Measurements from ENCODE around the gene BMP6. TPM values are rescaled to one million over a fixed set of nuclear protein-coding genes. Genes with fewer than 3 reads are reported as not detected.

Gene BMP6
- total RNA-seq, 2 donors from 2014 or later, result 0.62 to 2.1 TPM

DNA sequence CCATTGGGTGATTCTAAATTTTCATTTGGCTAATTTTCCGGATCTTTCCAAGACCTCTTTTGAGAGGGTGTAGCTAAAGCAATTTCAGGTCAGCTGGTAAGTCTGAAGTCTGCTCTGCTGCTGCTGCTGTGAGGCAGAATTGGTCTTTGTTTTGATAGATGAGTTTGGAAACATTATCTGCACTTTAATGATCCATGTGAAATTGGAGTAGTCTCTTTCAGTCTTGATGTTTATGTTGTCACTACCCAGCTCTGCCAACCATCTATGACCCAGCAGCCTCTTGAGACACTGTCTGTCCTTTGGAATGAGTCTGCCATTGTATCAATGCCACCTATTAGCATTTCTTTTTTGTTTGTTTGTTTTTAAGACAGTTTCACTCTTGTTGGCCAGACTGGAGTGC is 140.6 kb downstream of the BMP6 start:
- Histone ChIP-seq H3K27ac (no peak overlapping the region), H3K4me1 (no peaks in the 10 kb centered on the region), H3K27me3 (no peaks in the 10 kb centered on the region), H3K9ac (ENCODE audit: low read depth in 2 of 2, low read length in 2 of 2) (no peak overlapping the region), H3K9me3 (no peaks in the 10 kb centered on the region), H3K36me3 (no peaks in the 10 kb centered on the region), H3K4me3 (no peak overlapping the region)
- TF ChIP-seq, protein P1, sequence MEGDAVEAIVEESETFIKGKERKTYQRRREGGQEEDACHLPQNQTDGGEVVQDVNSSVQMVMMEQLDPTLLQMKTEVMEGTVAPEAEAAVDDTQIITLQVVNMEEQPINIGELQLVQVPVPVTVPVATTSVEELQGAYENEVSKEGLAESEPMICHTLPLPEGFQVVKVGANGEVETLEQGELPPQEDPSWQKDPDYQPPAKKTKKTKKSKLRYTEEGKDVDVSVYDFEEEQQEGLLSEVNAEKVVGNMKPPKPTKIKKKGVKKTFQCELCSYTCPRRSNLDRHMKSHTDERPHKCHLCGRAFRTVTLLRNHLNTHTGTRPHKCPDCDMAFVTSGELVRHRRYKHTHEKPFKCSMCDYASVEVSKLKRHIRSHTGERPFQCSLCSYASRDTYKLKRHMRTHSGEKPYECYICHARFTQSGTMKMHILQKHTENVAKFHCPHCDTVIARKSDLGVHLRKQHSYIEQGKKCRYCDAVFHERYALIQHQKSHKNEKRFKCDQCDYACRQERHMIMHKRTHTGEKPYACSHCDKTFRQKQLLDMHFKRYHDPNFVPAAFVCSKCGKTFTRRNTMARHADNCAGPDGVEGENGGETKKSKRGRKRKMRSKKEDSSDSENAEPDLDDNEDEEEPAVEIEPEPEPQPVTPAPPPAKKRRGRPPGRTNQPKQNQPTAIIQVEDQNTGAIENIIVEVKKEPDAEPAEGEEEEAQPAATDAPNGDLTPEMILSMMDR (IDR thresholded peaks at IDR 0.05), result no peak
- DNase-seq, result no peak
- intact Hi-C loops (cut with DNase I), result no loop called here

DNA sequence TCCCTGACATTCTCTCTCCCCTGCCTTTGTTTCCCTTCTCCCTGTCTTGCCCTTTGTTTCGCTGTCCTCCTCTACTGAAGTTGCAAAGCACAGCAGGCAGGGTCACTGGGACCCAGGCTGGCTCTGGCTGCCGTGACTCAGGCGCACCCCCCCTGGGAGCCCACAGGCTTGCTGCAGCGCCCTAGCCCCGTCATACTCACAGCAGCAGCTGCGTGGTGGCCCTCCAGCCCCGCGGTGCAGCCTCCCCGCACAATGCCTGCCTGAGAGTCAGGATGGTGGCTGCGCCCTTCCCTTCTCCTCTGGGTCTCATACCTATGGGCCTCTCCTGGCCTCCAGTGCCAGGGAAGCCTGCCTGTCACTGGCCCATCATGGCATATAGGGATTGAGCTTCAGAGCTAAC is 143.0 kb downstream of the BMP6 start:
- Histone ChIP-seq H3K4me3 (no peak overlapping the region), H3K4me1 (no peaks in the 10 kb centered on the region), H3K36me3 (no peaks in the 10 kb centered on the region), H3K9ac (ENCODE audit: low read depth in 2 of 2, low read length in 2 of 2) (no peak overlapping the region), H3K27me3 (no peaks in the 10 kb centered on the region), H3K9me3 (no peaks in the 10 kb centered on the region), H3K27ac (no peak overlapping the region)
- intact Hi-C loops (cut with DNase I), result no loop called here
- TF ChIP-seq, protein P1 (IDR thresholded peaks at IDR 0.05), result no peak
- DNase-seq, result no peak

DNA sequence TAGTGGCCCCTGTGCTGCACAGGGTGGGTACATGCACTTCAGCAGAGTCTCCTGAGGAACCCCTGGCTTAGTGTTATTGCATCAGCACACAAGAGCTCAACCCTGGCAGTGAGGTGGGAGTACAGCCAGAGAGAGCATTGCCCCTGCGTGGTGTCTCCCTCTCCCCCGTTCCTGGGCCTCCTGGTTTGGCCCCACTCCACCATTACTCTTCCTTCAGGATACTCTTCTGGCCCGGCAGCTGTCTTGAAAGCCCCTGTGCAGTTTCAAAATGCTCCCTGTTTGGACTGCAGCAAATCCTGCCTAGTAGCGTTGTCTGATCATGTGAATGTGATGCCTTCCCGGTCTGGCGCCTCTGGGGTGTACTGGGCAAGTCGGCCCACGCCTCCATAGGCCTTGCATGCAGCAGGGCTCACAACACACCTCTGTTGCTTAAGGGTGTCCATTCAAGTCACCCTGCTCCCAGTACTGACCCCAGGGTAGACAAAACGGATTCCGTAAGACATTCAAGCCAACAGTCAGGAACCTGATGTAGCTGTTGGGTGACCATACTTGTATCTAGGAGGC is 152.6 kb downstream of the BMP6 start:
- Histone ChIP-seq H3K9me3 (no peaks in the 10 kb centered on the region), H3K27me3 (no peaks in the 10 kb centered on the region), H3K27ac (no peak overlapping the region), H3K4me1 (no peaks in the 10 kb centered on the region), H3K4me3 (no peak overlapping the region), H3K9ac (ENCODE audit: low read depth in 2 of 2, low read length in 2 of 2) (no peak overlapping the region), H3K36me3 (peaks cover 11% of the 10 kb centered on the region)
- intact Hi-C loops (cut with DNase I), result no loop called here
- TF ChIP-seq, protein P1 (IDR thresholded peaks at IDR 0.05), result no peak
- DNase-seq, result no peak

DNA sequence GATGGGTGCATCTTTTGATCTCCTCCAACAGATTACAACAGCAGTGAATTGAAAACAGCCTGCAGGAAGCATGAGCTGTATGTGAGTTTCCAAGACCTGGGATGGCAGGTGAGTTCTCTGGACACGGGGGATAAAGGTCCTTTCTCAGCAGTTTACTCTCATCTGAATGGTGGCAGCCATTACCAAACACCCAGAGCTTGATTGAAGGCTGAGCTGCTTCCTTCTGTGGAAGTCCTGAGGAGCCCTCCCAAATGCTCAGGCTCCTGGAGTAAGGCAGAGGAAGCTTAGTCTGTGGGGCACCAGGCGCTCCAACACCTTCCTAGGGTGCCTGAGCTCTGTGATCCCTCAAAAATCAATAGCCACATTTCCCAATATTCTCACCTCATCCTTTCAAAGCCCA is 153.1 kb downstream of the BMP6 start:
- Histone ChIP-seq H3K4me3 (no peak overlapping the region), H3K27ac (no peak overlapping the region), H3K9ac (ENCODE audit: low read depth in 2 of 2, low read length in 2 of 2) (no peak overlapping the region), H3K36me3 (peaks cover 12% of the 10 kb centered on the region), H3K4me1 (no peaks in the 10 kb centered on the region), H3K9me3 (no peaks in the 10 kb centered on the region), H3K27me3 (no peaks in the 10 kb centered on the region)
- intact Hi-C loops (cut with DNase I), result no loop called here
- TF ChIP-seq, protein P1 (IDR thresholded peaks at IDR 0.05), result no peak
- DNase-seq, result no peak

DNA sequence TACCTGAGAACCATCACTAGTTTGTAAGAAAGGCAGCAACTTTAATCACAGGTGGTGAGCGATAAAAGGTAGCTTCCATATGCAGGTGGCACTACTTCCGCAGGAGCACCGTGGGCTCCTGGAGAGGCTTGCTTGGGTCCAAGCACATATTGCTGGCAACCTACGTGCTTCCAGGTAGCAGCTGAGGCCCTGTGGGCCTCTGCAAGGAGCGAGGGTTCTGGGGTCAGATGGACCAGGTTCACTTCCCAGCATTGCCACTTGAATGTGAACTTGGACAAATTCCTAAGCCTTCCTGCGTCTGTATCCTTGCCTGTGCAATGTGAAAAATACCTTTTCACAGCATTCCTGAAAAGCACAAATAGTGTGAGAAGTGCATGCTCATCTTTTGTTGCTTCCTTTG is 153.7 kb downstream of the BMP6 start:
- Histone ChIP-seq H3K4me1 (no peaks in the 10 kb centered on the region), H3K9me3 (no peaks in the 10 kb centered on the region), H3K36me3 (peaks cover 12% of the 10 kb centered on the region), H3K27me3 (no peaks in the 10 kb centered on the region), H3K27ac (no peak overlapping the region), H3K4me3 (no peak overlapping the region), H3K9ac (ENCODE audit: low read depth in 2 of 2, low read length in 2 of 2) (no peak overlapping the region)
- TF ChIP-seq, protein P1 (IDR thresholded peaks at IDR 0.05), result no peak
- intact Hi-C loops (cut with DNase I), result no loop called here
- no peak for DNase-seq
